ENCODE data around the gene CPS1.

The CPS1 gene

DNA sequence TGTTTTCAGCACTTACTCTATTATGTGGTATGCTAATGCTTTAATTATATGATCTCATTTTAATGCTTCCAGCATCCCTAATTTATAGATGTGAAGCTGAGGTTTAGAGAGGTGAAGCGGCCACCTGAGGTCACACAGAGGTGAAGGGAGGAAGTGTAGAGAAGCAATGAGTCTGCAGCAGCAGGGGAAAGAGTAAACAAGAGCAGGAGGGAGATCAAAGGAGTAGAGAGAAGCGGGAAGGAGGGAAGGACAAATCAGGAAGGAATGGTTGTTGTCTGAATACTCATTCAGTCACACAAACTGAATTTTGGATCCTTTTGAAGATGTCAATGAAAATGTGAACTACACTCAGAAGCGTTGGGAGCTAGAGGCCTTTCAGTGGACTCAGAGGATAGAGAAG, 130.0 kb downstream of the CPS1 start:
- H3K4me3 ChIP-seq = no peak overlapping the region
- TF ChIP-seq CTCF (IDR thresholded peaks at IDR 0.05) = no peak
- H3K36me3 ChIP-seq = no peaks in the 10 kb centered on the region
- H3K27me3 ChIP-seq = no peaks in the 10 kb centered on the region
- no peak for DNase-seq
- intact Hi-C loops (cut with DNase I; ENCODE audit: low total_unique reads) = no loop called here
- no peaks in the 10 kb centered on the region for H3K9me3 ChIP-seq
- no peak overlapping the region for H3K27ac ChIP-seq
- no peaks in the 10 kb centered on the region for H3K4me1 ChIP-seq

GRCh38 chr2:210687786-210688470, 131.5 kb downstream of the CPS1 start:
- no peak for TF ChIP-seq CTCF (IDR thresholded peaks at IDR 0.05)
- Histone ChIP-seq H3K4me3 (no peak overlapping the region), H3K36me3 (no peaks in the 10 kb centered on the region), H3K4me1 (no peaks in the 10 kb centered on the region), H3K9me3 (no peaks in the 10 kb centered on the region), H3K27ac (no peak overlapping the region), H3K27me3 (no peaks in the 10 kb centered on the region)
- intact Hi-C loops (cut with DNase I; ENCODE audit: low total_unique reads) = no loop called here
- no peak for DNase-seq

DNA sequence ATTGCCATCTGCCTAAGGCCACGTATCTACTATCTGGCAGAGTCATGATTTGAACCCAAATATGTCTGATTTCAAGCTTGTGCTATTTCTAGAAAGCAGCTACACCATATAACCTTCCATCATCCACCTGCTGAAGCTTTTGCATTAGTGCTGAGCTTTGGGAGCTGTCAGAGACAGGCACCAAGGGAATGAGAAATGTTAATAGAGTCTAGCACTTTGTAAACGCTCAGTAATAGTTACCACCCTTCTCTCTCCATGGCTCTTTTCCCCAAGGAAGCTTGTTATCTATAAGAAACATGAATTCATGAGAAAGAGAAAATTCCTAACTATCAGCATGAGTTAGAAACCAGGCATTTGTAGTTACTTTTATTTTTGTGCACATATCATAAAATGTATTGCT, 151.5 kb downstream of the CPS1 start:
- DNase-seq = no peak
- H3K4me1 ChIP-seq = no peaks in the 10 kb centered on the region
- no peaks in the 10 kb centered on the region for H3K27me3 ChIP-seq
- intact Hi-C loops (cut with DNase I; ENCODE audit: low total_unique reads) = no loop called here
- no peaks in the 10 kb centered on the region for H3K36me3 ChIP-seq
- H3K4me3 ChIP-seq = no peak overlapping the region
- no peaks in the 10 kb centered on the region for H3K9me3 ChIP-seq
- H3K27ac ChIP-seq = no peak overlapping the region
- TF ChIP-seq CTCF (IDR thresholded peaks at IDR 0.05) = no peak

GRCh38 chr2:210713122-210713521, 156.7 kb downstream of the CPS1 start:
- Histone ChIP-seq H3K27ac (no peak overlapping the region), H3K27me3 (no peaks in the 10 kb centered on the region), H3K9me3 (no peaks in the 10 kb centered on the region), H3K36me3 (no peaks in the 10 kb centered on the region), H3K4me1 (no peaks in the 10 kb centered on the region), H3K4me3 (no peak overlapping the region)
- intact Hi-C loops (cut with DNase I; ENCODE audit: low total_unique reads) = no loop called here
- DNase-seq = no peak
- no peak for TF ChIP-seq CTCF (IDR thresholded peaks at IDR 0.05)

GRCh38 chr2:210715560-210716082, 159.2 kb downstream of the CPS1 start:
- DNase-seq = no peak
- Histone ChIP-seq H3K36me3 (no peaks in the 10 kb centered on the region), H3K4me3 (no peak overlapping the region), H3K9me3 (no peaks in the 10 kb centered on the region), H3K27me3 (no peaks in the 10 kb centered on the region), H3K27ac (no peak overlapping the region), H3K4me1 (no peaks in the 10 kb centered on the region)
- intact Hi-C loops (cut with DNase I; ENCODE audit: low total_unique reads) = no loop called here
- TF ChIP-seq CTCF (IDR thresholded peaks at IDR 0.05) = no peak
